ENCODE measurements around the gene ARHGAP26. TPM values are rescaled to one million over a fixed set of nuclear protein-coding genes. Genes with fewer than 3 reads are reported as not detected.

Gene ARHGAP26
- polyA plus RNA-seq, 3 donors = 26.5 to 56.8 (median 28.7) TPM

DNA sequence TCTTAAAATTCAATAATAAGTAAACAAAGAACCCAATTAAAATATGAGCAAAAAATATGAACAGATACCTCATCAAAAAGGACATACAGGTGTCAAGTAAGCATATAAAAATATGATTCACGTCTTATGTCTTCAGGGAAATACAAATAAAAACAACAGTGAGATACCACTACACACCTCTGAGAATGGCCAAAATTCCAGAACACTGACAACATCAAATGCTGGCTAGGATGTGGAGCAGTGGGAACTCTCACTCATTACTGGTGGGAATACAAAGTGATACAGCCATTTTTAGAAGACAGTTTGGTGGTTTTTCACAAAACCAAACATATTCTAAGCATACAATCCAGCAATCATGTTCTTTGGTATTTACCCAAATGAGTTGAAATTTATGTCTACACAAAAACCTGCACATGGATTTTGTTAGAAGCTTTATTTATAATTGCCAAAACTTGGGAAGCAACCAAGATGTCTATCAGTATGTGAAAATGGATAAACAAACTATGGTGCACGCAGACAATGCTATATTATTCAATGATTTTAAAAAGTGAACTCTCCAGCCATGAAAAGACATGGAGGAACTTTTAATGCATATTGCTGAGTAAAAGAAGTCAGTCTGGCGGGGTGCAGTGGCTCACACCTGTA, 381.0 kb downstream of the ARHGAP26 start:
- no peak overlapping the region for H3K27ac ChIP-seq (ENCODE audit: low read depth in 1 of 2, low read length in 2 of 2)
- peaks cover 52% of the 10 kb centered on the region for H4K20me1 ChIP-seq (ENCODE audit: insufficient read depth, low read length)
- peaks cover 0 to 6% of the 10 kb centered on the region in 2 donors for H3K4me1 ChIP-seq (ENCODE audit: control insufficient read depth in 1 of 2, insufficient read depth in 2 of 2, low read length in 2 of 2)
- H3K9me3 ChIP-seq (replicated peaks in 1 of 2; ENCODE audit: control insufficient read depth in 1 of 2, insufficient read depth in 1 of 2, low read length in 2 of 2) = no peaks in the 10 kb centered on the region
- DNase-seq = no peak
- Mint-ChIP-seq H3K36me3 (peaks cover 79 to 87% of the 10 kb centered on the region in 2 donors), H3K4me3 (no peak overlapping the region), H3K9me3 (no peaks in the 10 kb centered on the region), H3K27me3 (ENCODE audit: low read depth in 3 of 3) (no peaks in the 10 kb centered on the region), H3K4me1 (peaks cover 10% of the 10 kb centered on the region), H3K27ac (peak overlapping the region in 1 of 7 donors; percentile 75)
- H2AFZ ChIP-seq (ENCODE audit: insufficient read depth, low read depth, low read length, poor library complexity, severe bottlenecking) = no peak overlapping the region
- intact Hi-C loops (cut with micrococcal nuclease) = no loop called here
- H3K4me3 ChIP-seq (replicated peaks in 1 of 3; ENCODE audit: low read depth in 2 of 3, low read length in 3 of 3) = no peak overlapping the region
- no peak overlapping the region for H3K4me2 ChIP-seq (replicated peaks; ENCODE audit: extremely low read depth, low read length, poor library complexity, severe bottlenecking)
- no peak overlapping the region for H3K9ac ChIP-seq (ENCODE audit: insufficient read depth, low read length, poor library complexity, severe bottlenecking)
- peaks cover 56 to 99% of the 10 kb centered on the region in 2 donors for H3K36me3 ChIP-seq (replicated peaks in 1 of 2; ENCODE audit: control insufficient read depth in 1 of 2, insufficient read depth in 2 of 2, low read length in 2 of 2)
- WGBS (ENCODE audit: insufficient coverage) = no CpG with 5 or more reads among the region's 3 CpGs
- TF ChIP-seq, protein P1, sequence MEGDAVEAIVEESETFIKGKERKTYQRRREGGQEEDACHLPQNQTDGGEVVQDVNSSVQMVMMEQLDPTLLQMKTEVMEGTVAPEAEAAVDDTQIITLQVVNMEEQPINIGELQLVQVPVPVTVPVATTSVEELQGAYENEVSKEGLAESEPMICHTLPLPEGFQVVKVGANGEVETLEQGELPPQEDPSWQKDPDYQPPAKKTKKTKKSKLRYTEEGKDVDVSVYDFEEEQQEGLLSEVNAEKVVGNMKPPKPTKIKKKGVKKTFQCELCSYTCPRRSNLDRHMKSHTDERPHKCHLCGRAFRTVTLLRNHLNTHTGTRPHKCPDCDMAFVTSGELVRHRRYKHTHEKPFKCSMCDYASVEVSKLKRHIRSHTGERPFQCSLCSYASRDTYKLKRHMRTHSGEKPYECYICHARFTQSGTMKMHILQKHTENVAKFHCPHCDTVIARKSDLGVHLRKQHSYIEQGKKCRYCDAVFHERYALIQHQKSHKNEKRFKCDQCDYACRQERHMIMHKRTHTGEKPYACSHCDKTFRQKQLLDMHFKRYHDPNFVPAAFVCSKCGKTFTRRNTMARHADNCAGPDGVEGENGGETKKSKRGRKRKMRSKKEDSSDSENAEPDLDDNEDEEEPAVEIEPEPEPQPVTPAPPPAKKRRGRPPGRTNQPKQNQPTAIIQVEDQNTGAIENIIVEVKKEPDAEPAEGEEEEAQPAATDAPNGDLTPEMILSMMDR (IDR thresholded peaks at IDR 0.05) = no peak
- no peaks in the 10 kb centered on the region for H3K79me2 ChIP-seq (ENCODE audit: insufficient read depth, low read length)
- no peaks in the 10 kb centered on the region for H3K27me3 ChIP-seq (ENCODE audit: control insufficient read depth in 2 of 2, insufficient read depth in 2 of 2, low read length in 2 of 2)

DNA sequence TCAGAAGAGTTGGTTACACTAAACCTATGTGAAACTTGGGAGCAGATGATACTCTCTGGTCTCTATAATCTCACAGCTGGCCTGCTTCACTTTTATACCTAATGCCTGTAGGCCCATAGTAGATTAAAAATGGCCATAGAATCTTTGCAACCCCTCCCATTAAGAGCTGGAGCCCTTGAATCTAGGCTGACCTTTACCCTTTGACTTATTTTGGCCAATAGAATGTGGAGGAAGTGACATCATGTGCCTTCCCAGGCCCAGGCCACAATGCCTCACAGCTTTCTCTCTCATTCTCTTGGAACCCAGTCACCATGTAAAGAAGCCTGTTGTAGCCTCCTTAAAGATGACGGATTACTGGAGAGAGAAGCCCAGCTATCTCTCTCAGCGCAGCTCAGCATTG, 382.3 kb downstream of the ARHGAP26 start:
- Mint-ChIP-seq H3K36me3 (peaks cover 79 to 87% of the 10 kb centered on the region in 2 donors), H3K27ac (peak overlapping the region in 3 of 7 donors; percentile 20 to 54 (median 30)), H3K4me3 (no peak overlapping the region), H3K27me3 (ENCODE audit: low read depth in 3 of 3) (no peaks in the 10 kb centered on the region), H3K9me3 (no peaks in the 10 kb centered on the region), H3K4me1 (peaks cover 10% of the 10 kb centered on the region)
- Histone ChIP-seq H3K79me2 (ENCODE audit: insufficient read depth, low read length) (no peaks in the 10 kb centered on the region), H3K36me3 (replicated peaks in 1 of 2; ENCODE audit: control insufficient read depth in 1 of 2, insufficient read depth in 2 of 2, low read length in 2 of 2) (peaks cover 49 to 99% of the 10 kb centered on the region in 2 donors), H4K20me1 (ENCODE audit: insufficient read depth, low read length) (peaks cover 60% of the 10 kb centered on the region), H2AFZ (ENCODE audit: insufficient read depth, low read depth, low read length, poor library complexity, severe bottlenecking) (no peak overlapping the region), H3K4me2 (replicated peaks; ENCODE audit: extremely low read depth, low read length, poor library complexity, severe bottlenecking) (no peak overlapping the region), H3K4me3 (replicated peaks in 1 of 3; ENCODE audit: low read depth in 2 of 3, low read length in 3 of 3) (no peak overlapping the region), H3K9ac (ENCODE audit: insufficient read depth, low read length, poor library complexity, severe bottlenecking) (no peak overlapping the region), H3K4me1 (ENCODE audit: control insufficient read depth in 1 of 2, insufficient read depth in 2 of 2, low read length in 2 of 2) (peaks cover 0 to 6% of the 10 kb centered on the region in 2 donors), H3K27ac (ENCODE audit: low read depth in 1 of 2, low read length in 2 of 2) (peak overlapping the region in 1 of 2 donors; percentile 30), H3K27me3 (ENCODE audit: control insufficient read depth in 2 of 2, insufficient read depth in 2 of 2, low read length in 2 of 2) (no peaks in the 10 kb centered on the region), H3K9me3 (replicated peaks in 1 of 2; ENCODE audit: control insufficient read depth in 1 of 2, insufficient read depth in 1 of 2, low read length in 2 of 2) (no peaks in the 10 kb centered on the region)
- 100% methylated on average over 2 of the region's 2 CpGs for WGBS (ENCODE audit: insufficient coverage)
- intact Hi-C loops (cut with micrococcal nuclease) = no loop called here
- no peak for DNase-seq
- TF ChIP-seq, protein P1 (IDR thresholded peaks at IDR 0.05) = no peak
